Smooth muscle cell (in vitro differentiated cells): ENCODE data around the gene AIF1L. TPM values are rescaled to one million over a fixed set of nuclear protein-coding genes. Genes with fewer than 3 reads are reported as not detected.

Experiments used
- DNase-seq: peaks from one replicate; lab custom pipeline; 2025; ENCODE audit not compliant: unreplicated experiment; lab: John Stamatoyannopoulos, UW
- H2AFZ ChIP-seq: fragments of 200-600 bp; sonication (generic); 2 replicates; pipeline ENCODE4 v1.6.0; 2016; ENCODE audit warnings: antibody characterized with exemption, low read depth, mild to moderate bottlenecking
- H3F3A ChIP-seq: fragments of 200-600 bp; sonication (generic); 2 replicates; pipeline ENCODE4 v1.6.0; 2017; ENCODE audit warnings: antibody characterized with exemption, low read depth
- H3K27ac ChIP-seq: fragments of 200-600 bp; sonication (generic); 2 replicates; pipeline ENCODE4 v1.5.1; 2016; ENCODE audit warnings: low read depth, mild to moderate bottlenecking
- H3K27me3 ChIP-seq: fragments of 200-600 bp; sonication (generic); 2 replicates; pipeline ENCODE4 v1.6.1; 2016; ENCODE audit warnings: low read depth, mild to moderate bottlenecking
- H3K36me3 ChIP-seq: fragments of 200-600 bp; sonication (generic); 2 replicates; pipeline ENCODE4 v1.5.1; 2016; ENCODE audit warnings: low read depth
- H3K4me1 ChIP-seq: fragments of 200-600 bp; sonication (generic); 2 replicates; pipeline ENCODE4 v1.5.1; 2016; ENCODE audit warnings: low read depth
- H3K4me2 ChIP-seq: fragments of 200-600 bp; sonication (generic); 2 replicates; pipeline ENCODE4 v1.6.0; 2016; ENCODE audit warnings: mild to moderate bottlenecking
- H3K4me3 ChIP-seq: fragments of 200-600 bp; sonication (generic); 2 replicates; pipeline ENCODE4 v1.5.1; 2016; ENCODE audit warnings: mild to moderate bottlenecking
- H3K79me2 ChIP-seq: fragments of 200-600 bp; sonication (generic); 2 replicates; pipeline ENCODE4 v1.6.0; 2016; ENCODE audit warnings: low read depth, mild to moderate bottlenecking
- H3K9ac ChIP-seq: fragments of 200-600 bp; sonication (generic); 2 replicates; pipeline ENCODE4 v1.6.0; 2016; ENCODE audit warnings: low read depth
- H3K9me3 ChIP-seq: fragments of 200-600 bp; sonication (generic); replicated peaks from 2 replicates; pipeline ENCODE4 v1.5.1; 2016; ENCODE audit warnings: low read depth
- H4K20me1 ChIP-seq: fragments of 200-600 bp; sonication (generic); 2 replicates; pipeline ENCODE4 v1.6.0; 2016; ENCODE audit warnings: low read depth
- WGBS: methylation state at CpG from one replicate; pipeline ENCODE4 v1.1.7; 2016; ENCODE audit warnings: low lambda C conversion rate; 5-methylcytosine and 5-hydroxymethylcytosine counted together
- polyA plus RNA-seq: library from polyadenylated mRNA; unstranded; fragments of >200 nt; fragmentation: Nextera tagmentation; extraction: Ambion mirVana; gene quantifications from 2 replicates; pipeline ENCODE4 v1.2.1, GENCODE V29; 2016
- total RNA-seq: library from RNA; depleted of rRNA; stranded (reverse); fragments of >200 nt; gene quantifications from 2 replicates; pipeline ENCODE4 v1.2.3, GENCODE V29; 2014
- TF ChIP-seq, protein P1 (sequence below): fragments of 200-600 bp; sonication (generic); IDR thresholded peaks from 2 replicates; pipeline ENCODE4 v1.5.1; 2017; ENCODE audit warnings: borderline replicate concordance, mild to moderate bottlenecking, antibody characterized with exemption; ENCODE audit not compliant: insufficient read depth, poor library complexity, severe bottlenecking

Gene AIF1L
- total and polyA plus RNA-seq, 2 experiments from 2014 or later = 1.6 to 3.1 TPM

DNA sequence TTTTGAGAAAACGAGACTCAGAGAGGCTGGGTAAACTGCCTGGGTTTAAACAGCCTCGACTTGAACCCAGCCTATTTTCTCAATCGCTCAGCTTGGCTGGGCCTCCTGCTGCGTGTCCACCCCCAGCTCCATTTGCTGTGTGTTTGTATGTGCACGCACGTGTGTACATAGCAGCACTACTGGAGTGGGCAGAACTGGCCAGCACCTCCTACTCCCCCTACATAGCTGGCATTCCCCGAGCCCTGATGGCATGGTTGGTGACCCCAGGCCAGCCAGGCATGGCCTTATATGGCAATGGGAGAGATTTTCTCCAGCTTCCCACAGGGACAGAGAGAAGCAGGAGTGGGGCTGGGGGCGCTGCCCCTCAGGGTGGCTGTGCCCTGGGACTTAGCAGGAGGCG, 4.1 kb downstream of the AIF1L start:
- no peaks in the 10 kb centered on the region for H3K36me3 ChIP-seq

DNA sequence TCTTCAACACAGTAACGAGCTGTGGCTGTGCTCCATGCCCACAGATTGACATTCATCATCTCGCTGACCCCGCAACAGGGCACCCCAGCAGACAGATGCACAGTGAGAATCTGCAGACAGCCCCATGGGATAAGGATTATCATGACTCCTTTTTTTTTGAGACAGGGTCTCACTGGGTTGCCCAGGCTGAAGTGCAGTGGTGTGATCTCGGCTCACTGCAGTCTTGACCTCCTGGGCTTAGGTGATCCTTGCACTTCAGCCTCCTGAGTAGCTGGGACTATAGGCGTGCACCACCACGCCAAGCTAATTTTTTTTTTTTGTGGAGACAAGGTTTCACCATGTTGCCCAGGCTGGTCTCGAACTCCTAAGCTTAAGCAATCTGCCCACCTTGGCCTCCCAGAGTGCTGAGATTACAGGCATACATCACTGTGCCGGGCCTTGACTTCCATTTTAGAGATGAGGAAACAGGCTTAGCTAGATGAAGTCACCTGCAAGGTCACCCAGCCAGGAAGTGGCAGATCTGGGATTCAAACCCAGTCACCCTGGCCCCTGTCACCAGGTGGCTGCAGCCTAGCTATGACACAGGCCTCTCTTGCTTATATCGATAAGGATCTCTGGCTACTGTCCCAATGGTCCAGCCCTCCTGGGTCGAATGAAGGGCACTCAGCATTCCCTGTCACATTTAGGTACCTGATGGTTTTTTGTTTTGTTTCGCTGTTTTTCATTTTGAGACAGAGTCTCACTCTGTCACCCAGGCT, 5.1 kb downstream of the AIF1L start:
- H3K27me3 ChIP-seq = peaks cover 8% of the 10 kb centered on the region
- no peaks in the 10 kb centered on the region for H3K9me3 ChIP-seq
- 96% methylated on average over 11 of the region's 11 CpGs for WGBS
- H3K36me3 ChIP-seq = no peaks in the 10 kb centered on the region
- H3K79me2 ChIP-seq = no peaks in the 10 kb centered on the region
- H3K4me2 ChIP-seq = no peak overlapping the region
- peaks cover 5% of the 10 kb centered on the region for H3F3A ChIP-seq
- TF ChIP-seq, protein P1, sequence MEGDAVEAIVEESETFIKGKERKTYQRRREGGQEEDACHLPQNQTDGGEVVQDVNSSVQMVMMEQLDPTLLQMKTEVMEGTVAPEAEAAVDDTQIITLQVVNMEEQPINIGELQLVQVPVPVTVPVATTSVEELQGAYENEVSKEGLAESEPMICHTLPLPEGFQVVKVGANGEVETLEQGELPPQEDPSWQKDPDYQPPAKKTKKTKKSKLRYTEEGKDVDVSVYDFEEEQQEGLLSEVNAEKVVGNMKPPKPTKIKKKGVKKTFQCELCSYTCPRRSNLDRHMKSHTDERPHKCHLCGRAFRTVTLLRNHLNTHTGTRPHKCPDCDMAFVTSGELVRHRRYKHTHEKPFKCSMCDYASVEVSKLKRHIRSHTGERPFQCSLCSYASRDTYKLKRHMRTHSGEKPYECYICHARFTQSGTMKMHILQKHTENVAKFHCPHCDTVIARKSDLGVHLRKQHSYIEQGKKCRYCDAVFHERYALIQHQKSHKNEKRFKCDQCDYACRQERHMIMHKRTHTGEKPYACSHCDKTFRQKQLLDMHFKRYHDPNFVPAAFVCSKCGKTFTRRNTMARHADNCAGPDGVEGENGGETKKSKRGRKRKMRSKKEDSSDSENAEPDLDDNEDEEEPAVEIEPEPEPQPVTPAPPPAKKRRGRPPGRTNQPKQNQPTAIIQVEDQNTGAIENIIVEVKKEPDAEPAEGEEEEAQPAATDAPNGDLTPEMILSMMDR = no peak
- H3K9ac ChIP-seq = no peak overlapping the region
- H2AFZ ChIP-seq = no peak overlapping the region
- no peak for DNase-seq
- H3K4me1 ChIP-seq = peaks cover 22% of the 10 kb centered on the region
- no peaks in the 10 kb centered on the region for H4K20me1 ChIP-seq
- H3K4me3 ChIP-seq = no peak overlapping the region
- H3K27ac ChIP-seq = no peak overlapping the region

More for the DNA sequence above, 4.1 kb downstream of the AIF1L start:
- no peaks in the 10 kb centered on the region for H3K79me2 ChIP-seq
- H3K4me2 ChIP-seq = peak overlapping the region; percentile 42
- 79% methylated on average over 8 of the region's 9 CpGs for WGBS
- no peak overlapping the region for H3K27ac ChIP-seq
- no peaks in the 10 kb centered on the region for H4K20me1 ChIP-seq
- H2AFZ ChIP-seq = no peak overlapping the region
- H3F3A ChIP-seq = peaks cover 5% of the 10 kb centered on the region
- DNase-seq = no peak
- peaks cover 27% of the 10 kb centered on the region for H3K4me1 ChIP-seq
- TF ChIP-seq, protein P1 = no peak
- no peaks in the 10 kb centered on the region for H3K9me3 ChIP-seq
- peaks cover 15% of the 10 kb centered on the region for H3K27me3 ChIP-seq
- no peak overlapping the region for H3K9ac ChIP-seq
- H3K4me3 ChIP-seq = no peak overlapping the region

DNA sequence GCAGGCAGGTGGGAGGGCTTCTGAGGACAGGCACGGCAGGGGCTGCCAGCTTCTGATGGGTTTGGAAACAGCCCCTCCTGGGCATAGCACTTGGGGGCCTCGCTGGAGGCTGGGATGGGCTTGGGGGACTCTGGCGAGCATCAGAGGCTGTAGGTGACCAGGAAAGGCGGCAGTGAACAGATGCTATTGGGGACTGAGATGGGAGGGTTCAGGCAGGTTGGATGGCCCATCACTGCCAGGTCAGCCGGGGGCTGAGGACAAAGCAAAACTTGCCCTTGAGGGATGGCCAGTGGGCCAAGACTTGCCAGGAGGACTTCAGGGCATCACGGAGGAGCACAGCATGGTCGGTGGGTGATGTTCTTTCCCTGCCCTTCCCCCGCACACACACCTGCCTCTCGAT, 6.7 kb downstream of the AIF1L start:
- no peak overlapping the region for H3K9ac ChIP-seq
- no peaks in the 10 kb centered on the region for H3K36me3 ChIP-seq
- no peak for DNase-seq
- H3K4me3 ChIP-seq = no peak overlapping the region
- H3K4me1 ChIP-seq = peaks cover 10% of the 10 kb centered on the region
- no peak overlapping the region for H3K4me2 ChIP-seq
- H3K27ac ChIP-seq = no peak overlapping the region
- no peaks in the 10 kb centered on the region for H4K20me1 ChIP-seq
- no peaks in the 10 kb centered on the region for H3K9me3 ChIP-seq
- H3K27me3 ChIP-seq = no peaks in the 10 kb centered on the region
- H3F3A ChIP-seq = no peaks in the 10 kb centered on the region
- H3K79me2 ChIP-seq = no peaks in the 10 kb centered on the region
- WGBS = 86% methylated on average over 9 of the region's 9 CpGs
- TF ChIP-seq, protein P1 = no peak
- H2AFZ ChIP-seq = no peak overlapping the region

DNA sequence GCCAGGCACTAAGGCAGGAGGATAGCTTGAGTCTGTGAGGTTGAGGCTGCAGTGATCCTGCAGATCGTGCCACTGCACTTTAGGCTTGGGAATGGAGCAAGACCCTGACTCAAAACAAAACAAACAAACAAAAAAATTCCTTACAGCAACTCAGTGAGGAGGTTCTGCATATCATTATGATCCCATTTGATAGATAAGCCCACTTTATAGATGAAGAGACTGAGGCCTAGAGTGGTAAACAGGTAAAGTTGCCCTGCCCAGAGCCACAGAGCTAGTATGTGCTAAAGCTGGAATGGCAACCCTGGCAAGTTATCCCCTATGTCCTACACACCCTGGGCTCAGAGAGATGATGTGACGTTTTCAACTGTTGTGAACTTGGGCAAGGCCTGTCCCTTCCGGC, 7.2 kb downstream of the AIF1L start:
- H3K9me3 ChIP-seq = no peaks in the 10 kb centered on the region
- H3K27me3 ChIP-seq = no peaks in the 10 kb centered on the region
- TF ChIP-seq, protein P1 = no peak
- no peaks in the 10 kb centered on the region for H3K79me2 ChIP-seq
- no peaks in the 10 kb centered on the region for H4K20me1 ChIP-seq
- 95% methylated on average over 3 of the region's 3 CpGs for WGBS
- H3K4me1 ChIP-seq = peaks cover 5% of the 10 kb centered on the region
- H3K27ac ChIP-seq = no peak overlapping the region
- no peak overlapping the region for H3K9ac ChIP-seq
- no peak for DNase-seq
- no peak overlapping the region for H3K4me2 ChIP-seq
- H3F3A ChIP-seq = no peaks in the 10 kb centered on the region
- H3K4me3 ChIP-seq = no peak overlapping the region
- no peak overlapping the region for H2AFZ ChIP-seq
- no peaks in the 10 kb centered on the region for H3K36me3 ChIP-seq
